Measurements from ENCODE around the gene STARD3NL.
"Not testable (repeated sequence)": the region's sequence is repeated elsewhere in the genome, so short reads cannot be mapped to it uniquely, and the experiment has no call there.

- not testable (repeated sequence) for TF ChIP-seq ZFP3 (CRISPR knock-in tag; IDR thresholded peaks at IDR 0.05); TSHZ2 (CRISPR knock-in tag; IDR thresholded peaks at IDR 0.05); PPARA (CRISPR knock-in tag; IDR thresholded peaks at IDR 0.05; ENCODE audit: borderline replicate concordance); ZC3H10 (CRISPR knock-in tag; IDR thresholded peaks at IDR 0.05); TCF4 (CRISPR knock-in tag; IDR thresholded peaks at IDR 0.05; ENCODE audit: borderline replicate concordance); PATZ1 (CRISPR knock-in tag; IDR thresholded peaks at IDR 0.05; ENCODE audit: borderline replicate concordance); ZNF70 (CRISPR knock-in tag; IDR thresholded peaks at IDR 0.05); CSDC2 (CRISPR knock-in tag; IDR thresholded peaks at IDR 0.05); TOX (CRISPR knock-in tag; IDR thresholded peaks at IDR 0.05; ENCODE audit: borderline replicate concordance); ARNTL (CRISPR knock-in tag; IDR thresholded peaks at IDR 0.05; ENCODE audit: borderline replicate concordance, low read depth); CREB5 (CRISPR knock-in tag; IDR thresholded peaks at IDR 0.05; ENCODE audit: low read depth)
Measured at GRCh38 chr7:38234759-38235158, 56.7 kb downstream of the STARD3NL start.

All from SK-N-SH treated with all-trans-retinoic acid at 6 μM for 48 hours (cell line).